ENCODE measurements around the gene DOK7. TPM values are rescaled to one million over a fixed set of nuclear protein-coding genes. Genes with fewer than 3 reads are reported as not detected.

The DOK7 gene
- 5.1 TPM for total RNA-seq (ENCODE audit: unreplicated experiment)
- long read RNA-seq, partial matches to known transcripts: 0 of 1 reads
- long read RNA-seq, other reads (novel, unspliced or antisense): 1 of 1 reads

GRCh38 chr4:3462790-3463415, at the start of gene DOK7:
TSS of gene DOK7 (plus strand) at chr4:3463306. CDS start at chr4:3463376, 70 bp downstream.
- Mint-ChIP-seq H3K36me3 (ENCODE audit: unreplicated experiment) (peaks cover 17% of the 10 kb centered on the region), H3K4me1 (ENCODE audit: low read depth, unreplicated experiment) (peaks cover 4% of the 10 kb centered on the region), H3K9me3 (ENCODE audit: unreplicated experiment) (peaks cover 11% of the 10 kb centered on the region), H3K27ac (ENCODE audit: unreplicated experiment) (peak within 1 kb of the TSS; percentile 52), H3K27me3 (ENCODE audit: unreplicated experiment) (peaks cover 2% of the 10 kb centered on the region), H3K4me3 (ENCODE audit: unreplicated experiment) (no peak within 1 kb of the TSS)
- TF ChIP-seq CTCF (IDR thresholded peaks at IDR 0.05; ENCODE audit: partially characterized antibody, unreplicated experiment): no peak
- DNase-seq: peak; percentile 56

DNA sequence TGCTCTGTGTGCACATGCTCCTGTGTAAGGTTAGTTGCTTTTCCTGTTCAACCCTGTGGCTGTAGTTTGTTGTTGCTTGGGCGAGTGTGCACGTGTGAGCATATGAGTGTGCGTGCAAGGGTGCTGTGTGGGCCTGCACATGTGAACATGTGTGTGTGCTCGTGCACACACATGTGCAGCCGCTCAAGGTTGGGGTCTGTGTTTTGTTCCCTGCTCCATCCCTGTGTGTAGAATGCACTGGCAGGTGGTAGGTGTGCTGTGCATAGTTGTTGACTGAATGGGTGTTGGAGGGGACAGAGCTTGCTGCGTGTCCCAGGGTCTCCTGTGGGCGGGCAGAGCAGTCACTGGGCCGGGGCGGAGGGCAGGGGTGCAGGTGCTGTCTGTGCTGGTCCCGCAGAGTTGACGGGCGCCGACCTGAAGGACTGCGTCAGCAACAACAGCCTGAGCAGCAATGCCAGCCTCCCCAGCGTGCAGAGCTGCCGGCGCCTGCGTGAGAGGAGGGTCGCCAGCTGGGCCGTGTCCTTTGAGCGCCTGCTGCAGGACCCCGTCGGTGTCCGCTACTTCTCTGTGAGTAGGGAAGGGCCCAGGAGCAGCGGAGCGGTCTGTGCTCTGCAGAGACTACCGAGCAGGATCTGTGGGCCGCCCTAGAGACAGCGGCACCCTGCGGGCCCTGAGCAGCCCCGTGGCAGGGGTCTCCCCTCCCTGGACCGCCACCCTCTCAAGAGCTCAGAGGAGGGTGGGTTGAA, 49.3 kb upstream of the DOK7 start:
- H3K4me3 Mint-ChIP-seq (ENCODE audit: unreplicated experiment): no peak overlapping the region
- peaks cover 23% of the 10 kb centered on the region for H3K4me1 Mint-ChIP-seq (ENCODE audit: low read depth, unreplicated experiment)
- DNase-seq: peak; percentile 22

DNA sequence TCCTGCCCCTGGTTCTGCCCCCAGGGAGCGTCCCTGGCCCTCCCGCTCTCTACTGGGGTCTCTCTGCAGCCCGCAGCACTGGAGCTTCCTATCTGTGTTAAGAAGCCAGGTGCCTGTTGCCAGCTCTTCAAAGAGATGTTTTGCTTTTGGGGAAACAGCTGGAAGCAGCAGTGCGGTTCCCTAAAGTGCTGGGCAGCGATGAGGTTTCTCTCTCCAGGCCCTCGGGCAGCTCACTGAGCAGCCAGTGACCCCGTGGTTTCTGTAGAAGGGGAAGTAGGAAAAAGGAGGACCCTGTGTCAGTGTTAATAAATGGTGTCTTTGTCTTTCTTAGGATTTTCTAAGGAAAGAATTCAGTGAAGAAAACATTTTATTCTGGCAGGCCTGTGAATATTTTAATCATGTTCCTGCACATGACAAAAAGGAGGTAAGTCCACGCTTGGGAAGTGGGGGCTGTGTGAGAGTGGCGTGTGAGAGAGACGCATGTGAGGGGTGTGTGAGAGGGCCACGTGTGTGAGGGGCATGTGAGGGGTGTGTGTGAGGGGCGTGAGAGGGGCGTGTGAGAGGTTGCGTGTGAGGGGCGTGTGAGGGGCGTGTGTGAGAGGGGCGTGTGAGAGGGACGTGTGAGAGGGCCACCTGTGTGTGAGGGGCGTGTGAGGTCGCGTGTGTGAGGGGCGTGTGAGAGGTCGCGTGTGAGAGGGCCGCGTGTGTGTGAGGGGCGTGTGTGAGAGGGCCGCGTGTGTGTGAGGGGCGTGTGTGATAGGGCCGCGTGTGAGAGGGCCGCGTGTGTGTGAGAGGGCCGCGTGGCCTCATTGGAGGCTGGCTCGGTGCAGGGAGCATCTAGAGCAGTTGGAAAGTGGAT, 48.5 kb upstream of the DOK7 start:
- Mint-ChIP-seq H3K9me3 (ENCODE audit: unreplicated experiment) (peaks cover 10% of the 10 kb centered on the region), H3K36me3 (ENCODE audit: unreplicated experiment) (no peaks in the 10 kb centered on the region), H3K27ac (ENCODE audit: unreplicated experiment) (no peak overlapping the region), H3K4me1 (ENCODE audit: low read depth, unreplicated experiment) (peaks cover 17% of the 10 kb centered on the region), H3K4me3 (ENCODE audit: unreplicated experiment) (no peak overlapping the region), H3K27me3 (ENCODE audit: unreplicated experiment) (peaks cover 4% of the 10 kb centered on the region)
- TF ChIP-seq CTCF (IDR thresholded peaks at IDR 0.05; ENCODE audit: partially characterized antibody, unreplicated experiment): no peak
- DNase-seq: peak; percentile 5

More for the DNA sequence above, 49.3 kb upstream of the DOK7 start:
- Mint-ChIP-seq H3K27me3 (ENCODE audit: unreplicated experiment) (peaks cover 4% of the 10 kb centered on the region), H3K27ac (ENCODE audit: unreplicated experiment) (no peak overlapping the region), H3K9me3 (ENCODE audit: unreplicated experiment) (peaks cover 10% of the 10 kb centered on the region), H3K36me3 (ENCODE audit: unreplicated experiment) (no peaks in the 10 kb centered on the region)
- TF ChIP-seq CTCF (IDR thresholded peaks at IDR 0.05; ENCODE audit: partially characterized antibody, unreplicated experiment): no peak

GRCh38 chr4:3415471-3416141, 47.5 kb upstream of the DOK7 start:
- Mint-ChIP-seq H3K4me1 (ENCODE audit: low read depth, unreplicated experiment) (peaks cover 14% of the 10 kb centered on the region), H3K36me3 (ENCODE audit: unreplicated experiment) (no peaks in the 10 kb centered on the region), H3K27me3 (ENCODE audit: unreplicated experiment) (peaks cover 4% of the 10 kb centered on the region), H3K4me3 (ENCODE audit: unreplicated experiment) (no peak overlapping the region), H3K9me3 (ENCODE audit: unreplicated experiment) (peaks cover 9% of the 10 kb centered on the region), H3K27ac (ENCODE audit: unreplicated experiment) (no peak overlapping the region)
- DNase-seq: peak; percentile 12
- no peak for TF ChIP-seq CTCF (IDR thresholded peaks at IDR 0.05; ENCODE audit: partially characterized antibody, unreplicated experiment)
